GM19035 (cell line): Measurements from ENCODE around the gene CUL5.
"Not testable (repeated sequence)": the region's sequence is repeated elsewhere in the genome, so short reads cannot be mapped to it uniquely, and the experiment has no call there.

Experiments
- ATAC-seq: cut with Tn5 transposase; IDR thresholded peaks from one replicate; pipeline ENCODE4 v1.9.1; 2021; ENCODE audit not compliant: unreplicated experiment

CUL5 gene

DNA sequence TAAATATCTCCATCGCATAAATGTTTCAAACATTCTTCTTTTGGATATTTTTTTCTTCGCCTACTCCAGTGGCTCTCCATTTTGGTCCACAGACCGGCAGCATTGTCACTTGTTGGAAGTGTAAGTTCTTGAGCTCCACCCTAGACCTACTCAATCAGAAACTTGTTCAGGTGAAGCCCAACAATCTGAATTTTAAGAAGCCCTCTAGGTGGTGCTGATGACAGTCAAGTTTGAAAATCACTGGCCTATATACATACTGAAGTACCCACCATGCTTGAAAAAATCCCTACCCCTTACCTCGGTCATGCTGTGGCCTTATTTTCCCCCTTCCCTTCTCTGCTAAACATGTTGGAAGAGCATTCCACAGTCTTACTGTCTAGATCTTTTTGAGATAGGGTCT is 102.4 kb downstream of the CUL5 start:
- ATAC-seq: no peak

- no peak for ATAC-seq
Measured at GRCh38 chr11:108112057-108112456, 103.4 kb downstream of the CUL5 start.

GRCh38 chr11:108115500-108116140 is 106.9 kb downstream of the CUL5 start:
- ATAC-seq: no peak

DNA sequence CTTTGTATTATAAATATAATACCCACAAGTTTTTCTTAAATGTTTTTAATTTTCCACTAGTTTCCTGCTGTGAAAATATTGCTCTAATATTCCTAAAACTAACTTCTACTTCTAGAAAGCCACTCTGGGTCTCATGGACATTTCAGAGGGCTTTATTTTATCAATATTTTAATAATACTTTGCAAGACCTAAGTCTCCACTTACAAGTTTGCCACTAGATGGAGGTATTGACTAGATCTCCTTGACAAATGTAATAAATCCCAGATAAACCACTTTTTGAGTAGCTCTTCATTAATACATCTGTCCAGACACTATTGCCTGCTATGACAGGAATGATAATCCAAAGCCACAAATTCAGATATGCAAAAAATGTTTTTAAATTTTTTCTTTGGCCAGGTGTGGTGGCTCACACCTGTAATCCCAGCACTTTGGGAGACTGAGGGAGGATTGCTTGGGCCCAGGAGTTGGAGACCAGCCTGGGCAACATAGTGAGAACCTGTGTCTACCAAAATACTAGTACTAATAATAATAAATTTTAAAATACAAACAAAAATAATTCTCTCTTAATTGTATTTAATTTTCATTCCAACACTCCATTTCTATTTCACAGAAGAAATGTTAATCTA is 109.2 kb downstream of the CUL5 start:
- ATAC-seq: no peak

DNA sequence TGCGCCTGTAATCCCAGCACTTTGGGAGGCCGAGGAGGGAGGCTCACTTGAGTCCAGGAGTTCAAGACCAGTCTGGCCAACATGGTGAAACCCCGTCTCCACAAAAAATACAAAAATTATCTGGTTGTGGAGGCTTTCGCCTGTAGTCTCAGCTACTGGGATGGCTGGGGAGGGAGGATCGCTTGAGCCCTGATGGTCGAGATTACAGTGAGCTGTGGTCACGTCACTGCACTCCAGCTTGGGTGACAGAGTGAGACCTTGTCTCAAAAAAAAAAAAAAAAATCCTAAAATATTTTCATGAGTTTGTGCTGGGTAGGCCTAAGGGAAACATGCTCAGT is 112.2 kb downstream of the CUL5 start:
- ATAC-seq: not testable (repeated sequence)

DNA sequence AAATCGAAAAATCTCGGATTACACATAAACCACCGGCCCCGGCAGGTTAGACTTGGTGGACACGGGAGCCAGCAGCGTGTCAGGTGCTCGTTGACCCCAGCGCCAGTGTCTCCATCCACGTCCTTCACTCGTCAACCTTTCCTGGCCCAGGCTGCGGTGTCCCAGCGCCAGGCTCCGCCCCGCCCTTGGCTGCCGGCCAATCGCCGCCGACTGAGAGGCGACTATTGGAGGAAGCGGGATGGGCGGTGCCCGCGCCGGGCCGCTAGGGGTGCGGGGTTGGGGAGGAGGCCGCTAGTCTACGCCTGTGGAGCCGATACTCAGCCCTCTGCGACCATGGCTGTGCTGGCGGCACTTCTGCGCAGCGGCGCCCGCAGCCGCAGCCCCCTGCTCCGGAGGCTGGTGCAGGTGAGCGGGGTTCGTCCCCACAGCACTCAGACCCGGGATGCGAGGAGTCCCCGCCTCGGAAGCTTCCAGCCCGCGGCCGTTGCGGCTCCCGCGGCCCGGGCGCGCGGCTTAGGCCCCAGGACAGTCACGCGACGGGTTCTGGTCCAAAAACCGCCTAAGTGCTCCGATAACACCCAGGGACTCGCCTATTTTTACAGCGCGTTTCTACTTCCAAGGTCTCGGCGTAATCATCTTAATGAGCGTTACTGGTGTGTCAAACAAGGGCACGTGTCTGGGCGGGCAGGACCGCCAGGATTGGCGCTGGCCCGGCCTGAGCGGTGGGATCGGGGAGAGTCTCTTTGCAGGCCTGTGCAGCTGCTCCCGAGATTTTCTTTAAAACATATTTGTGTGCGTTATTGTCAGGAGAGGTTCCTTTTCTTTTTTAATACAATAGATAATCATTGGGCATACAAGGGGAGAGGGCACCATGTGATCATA is 112.8 kb downstream of the CUL5 start, which contains the start of gene ACAT1:
TSS of gene ACAT1 (plus strand) at position 294 of the 882 bp plus-strand sequence. CDS start at position 334, 40 bp downstream.
- ATAC-seq: peak; percentile 96

DNA sequence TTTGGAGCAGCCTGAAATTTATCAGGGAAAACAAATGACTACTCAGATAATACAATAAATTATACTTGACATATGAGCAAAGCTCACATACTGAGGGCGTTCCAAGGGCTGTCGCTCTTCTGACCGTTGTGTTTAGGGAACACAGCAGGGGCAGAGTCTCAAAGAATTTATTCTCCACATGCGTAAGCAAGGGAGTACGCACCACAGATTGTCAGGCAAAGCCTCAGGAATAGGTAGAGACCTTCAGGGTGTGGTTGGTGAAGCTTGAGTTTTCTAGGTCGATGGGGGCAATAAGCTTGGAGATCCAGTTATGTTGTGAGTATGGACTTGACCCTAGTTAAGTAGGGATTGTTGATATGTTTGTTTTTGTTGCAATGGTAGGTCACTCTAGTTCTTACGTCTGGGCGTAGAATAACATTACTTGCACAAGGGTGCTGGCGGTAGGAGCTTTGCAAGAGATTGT is 113.5 kb downstream of the CUL5 start:
- ATAC-seq: no peak

DNA sequence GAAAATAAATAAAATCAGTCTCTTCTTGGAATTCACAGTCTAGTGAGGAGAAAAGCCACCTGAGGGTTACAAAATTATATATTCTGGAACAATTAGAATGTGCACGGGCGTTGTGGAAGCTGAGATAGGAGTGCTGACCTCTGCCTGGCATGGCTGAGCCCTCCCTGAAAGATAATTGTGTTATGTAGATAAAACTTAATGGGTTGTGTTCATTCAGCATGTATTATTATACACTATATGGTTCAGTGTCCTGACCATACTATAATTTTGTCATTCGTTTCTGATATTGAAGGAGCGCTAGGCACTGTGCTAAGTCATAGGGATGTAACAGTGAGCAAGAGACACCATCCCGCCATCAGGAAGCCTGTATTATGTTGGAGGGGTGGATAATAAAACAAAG is 116.4 kb downstream of the CUL5 start:
- ATAC-seq: no peak

DNA sequence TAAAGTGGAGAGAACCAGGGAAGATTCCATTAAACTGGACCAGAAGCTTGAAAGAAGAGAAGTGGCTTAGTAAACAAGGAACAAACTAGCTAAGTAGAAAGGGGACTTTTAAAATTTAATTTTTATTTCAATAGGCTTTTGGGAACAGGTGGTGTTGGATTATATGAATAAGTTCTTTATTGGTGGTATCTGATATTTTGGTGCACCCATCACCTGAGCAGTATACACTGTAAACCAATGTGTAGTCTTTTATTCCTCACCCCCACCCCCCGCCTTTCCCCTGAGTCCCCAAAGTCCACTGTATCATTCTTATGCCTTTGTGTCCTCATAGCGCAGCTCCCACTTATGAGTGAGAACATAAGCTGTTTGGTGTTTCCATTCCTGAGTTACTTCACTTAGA is 120.1 kb downstream of the CUL5 start:
- no peak for ATAC-seq

GRCh38 chr11:108131993-108132392 is 123.3 kb downstream of the CUL5 start:
- no peak for ATAC-seq

DNA sequence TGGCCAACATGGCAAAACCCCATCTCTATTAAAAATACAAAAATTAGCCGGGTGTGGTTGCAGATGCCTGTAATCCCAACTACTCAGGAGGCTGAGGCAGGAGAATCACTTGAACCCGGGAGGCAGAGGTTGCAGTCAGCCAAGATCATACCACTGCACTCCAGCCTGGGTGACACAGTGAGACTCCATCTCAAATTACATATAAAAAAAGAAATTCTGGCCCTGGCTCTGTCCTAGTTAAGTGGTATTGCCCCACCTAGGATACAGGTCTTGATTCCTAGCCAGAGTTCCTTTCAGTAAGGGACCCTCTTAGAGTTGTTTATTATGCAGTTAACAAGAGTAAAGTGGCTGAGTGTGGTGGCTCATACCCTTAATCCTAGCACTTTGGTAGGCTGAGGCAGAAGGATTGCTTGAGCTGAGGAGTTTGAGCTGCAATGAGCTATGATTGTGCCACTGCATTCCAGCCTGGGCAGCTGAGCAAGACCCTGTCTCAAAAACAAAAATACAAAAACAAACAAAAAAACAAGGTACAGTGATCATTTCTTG is 124.4 kb downstream of the CUL5 start:
- ATAC-seq: not testable (repeated sequence)

GRCh38 chr11:108135845-108136544 is 127.3 kb downstream of the CUL5 start:
- peak; percentile 46 for ATAC-seq

- ATAC-seq: no peak
Measured at GRCh38 chr11:108137212-108137611, 128.5 kb downstream of the CUL5 start.

- ATAC-seq: no peak
Measured at GRCh38 chr11:108142304-108142703, 133.6 kb downstream of the CUL5 start.

GRCh38 chr11:108144615-108145014 is 135.9 kb downstream of the CUL5 start:
- ATAC-seq: no peak

DNA sequence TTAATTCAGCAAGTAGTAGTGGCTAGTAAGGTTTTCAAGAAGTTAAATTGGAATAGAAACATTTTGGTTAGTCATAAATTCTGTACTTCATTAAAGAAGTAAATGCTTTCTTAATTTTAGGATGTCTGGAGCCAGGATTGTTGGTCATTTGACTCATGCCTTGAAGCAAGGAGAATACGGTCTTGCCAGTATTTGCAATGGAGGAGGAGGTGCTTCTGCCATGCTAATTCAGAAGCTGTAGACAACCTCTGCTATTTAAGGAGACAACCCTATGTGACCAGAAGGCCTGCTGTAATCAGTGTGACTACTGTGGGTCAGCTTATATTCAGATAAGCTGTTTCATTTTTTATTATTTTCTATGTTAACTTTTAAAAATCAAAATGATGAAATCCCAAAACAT is 138.5 kb downstream of the CUL5 start:
- ATAC-seq: no peak

DNA sequence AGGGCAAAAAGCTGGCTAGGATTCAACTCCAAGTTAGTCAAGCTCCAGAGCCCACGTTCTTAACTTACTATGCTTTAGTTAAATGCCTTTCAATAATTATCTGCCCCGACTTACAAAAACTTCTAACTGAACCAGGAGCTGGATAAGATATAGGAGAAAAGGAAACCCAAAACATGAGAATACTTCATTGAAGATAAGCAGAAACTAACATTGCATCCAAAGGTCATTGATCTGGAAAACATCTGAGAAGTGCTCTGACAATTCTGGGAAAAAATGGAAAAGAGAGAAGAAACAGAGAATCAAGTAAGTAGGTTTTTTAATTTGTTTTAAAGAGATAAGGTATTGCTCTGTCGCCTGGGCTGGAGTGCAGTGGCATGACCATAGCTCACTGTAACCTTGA is 139.9 kb downstream of the CUL5 start:
- no peak for ATAC-seq

GRCh38 chr11:108154591-108154990 is 145.9 kb downstream of the CUL5 start:
- no peak for ATAC-seq
